Progenitor cell of endocrine pancreas (in vitro differentiated cells): Measurements from ENCODE around the gene CCDC85C. TPM values are rescaled to one million over a fixed set of nuclear protein-coding genes. Genes with fewer than 3 reads are reported as not detected.

Source experiments
- DNase-seq: peaks from one replicate; pipeline ENCODE4 v3.0.0; 2021; ENCODE audit warnings: low spot score; ENCODE audit not compliant: unreplicated experiment
- H3K27ac Mint-ChIP-seq: 2 replicates; pipeline ENCODE4 v1.8.0; 2021; ENCODE audit warnings: mild to moderate bottlenecking, moderate library complexity, mixed read lengths
- H3K27me3 Mint-ChIP-seq: 2 replicates; pipeline ENCODE4 v1.8.0; 2021; ENCODE audit warnings: mixed read lengths
- H3K36me3 Mint-ChIP-seq: 2 replicates; pipeline ENCODE4 v1.8.0; 2022; ENCODE audit warnings: mixed read lengths; ENCODE audit not compliant: insufficient read depth
- H3K4me1 Mint-ChIP-seq: 2 replicates; pipeline ENCODE4 v1.8.0; 2021; ENCODE audit warnings: low read depth, mixed read lengths
- H3K4me3 Mint-ChIP-seq: 2 replicates; pipeline ENCODE4 v1.8.0; 2021; ENCODE audit warnings: low read depth, mild to moderate bottlenecking, moderate library complexity, mixed read lengths
- H3K9me3 Mint-ChIP-seq: 2 replicates; pipeline ENCODE4 v1.8.0; 2021; ENCODE audit warnings: low read depth, mixed read lengths
- total RNA-seq: library from RNA; stranded (reverse); gene quantifications from 2 replicates; pipeline ENCODE4 v1.2.1, GENCODE V29; 2021
- TF ChIP-seq, protein P1 (sequence below): fragments of 200-600 bp; sonication (generic); IDR thresholded peaks from one replicate; pipeline ENCODE4 v1.5.0; 2021; ENCODE audit warnings: antibody characterized with exemption, mild to moderate bottlenecking; ENCODE audit not compliant: unreplicated experiment

Gene CCDC85C
- total RNA-seq, 1 donor from 2014 or later, result 44.9 TPM

DNA sequence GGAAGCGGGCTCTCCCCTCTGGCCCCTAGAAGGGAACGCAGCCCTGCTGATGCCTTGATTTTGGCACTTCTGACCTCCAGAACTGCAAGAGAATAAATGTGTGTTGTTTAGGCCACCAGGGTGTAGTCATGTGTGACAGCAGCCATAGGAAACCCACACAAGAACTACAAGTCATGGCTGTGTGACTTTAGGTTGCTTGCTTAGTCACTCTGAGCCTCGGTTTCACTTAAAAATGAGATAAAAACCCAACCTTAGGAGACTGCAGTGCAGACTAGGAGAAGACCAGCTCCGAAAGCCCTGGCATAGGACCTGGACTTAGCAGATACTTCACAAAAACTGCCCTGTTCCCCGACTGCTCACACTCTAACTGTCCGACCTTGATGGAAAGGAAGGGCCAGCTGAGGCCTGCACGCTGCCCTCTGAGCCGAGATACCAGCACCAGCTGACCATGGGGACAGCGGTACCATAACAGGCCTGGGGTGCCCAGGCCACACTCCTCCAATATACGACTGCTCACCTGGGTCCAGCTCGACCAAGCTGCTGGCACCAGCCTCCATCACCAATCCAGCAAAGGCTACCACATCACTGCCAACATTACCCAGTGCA lies 53.5 kb downstream of the CCDC85C start:
- TF ChIP-seq, protein P1, sequence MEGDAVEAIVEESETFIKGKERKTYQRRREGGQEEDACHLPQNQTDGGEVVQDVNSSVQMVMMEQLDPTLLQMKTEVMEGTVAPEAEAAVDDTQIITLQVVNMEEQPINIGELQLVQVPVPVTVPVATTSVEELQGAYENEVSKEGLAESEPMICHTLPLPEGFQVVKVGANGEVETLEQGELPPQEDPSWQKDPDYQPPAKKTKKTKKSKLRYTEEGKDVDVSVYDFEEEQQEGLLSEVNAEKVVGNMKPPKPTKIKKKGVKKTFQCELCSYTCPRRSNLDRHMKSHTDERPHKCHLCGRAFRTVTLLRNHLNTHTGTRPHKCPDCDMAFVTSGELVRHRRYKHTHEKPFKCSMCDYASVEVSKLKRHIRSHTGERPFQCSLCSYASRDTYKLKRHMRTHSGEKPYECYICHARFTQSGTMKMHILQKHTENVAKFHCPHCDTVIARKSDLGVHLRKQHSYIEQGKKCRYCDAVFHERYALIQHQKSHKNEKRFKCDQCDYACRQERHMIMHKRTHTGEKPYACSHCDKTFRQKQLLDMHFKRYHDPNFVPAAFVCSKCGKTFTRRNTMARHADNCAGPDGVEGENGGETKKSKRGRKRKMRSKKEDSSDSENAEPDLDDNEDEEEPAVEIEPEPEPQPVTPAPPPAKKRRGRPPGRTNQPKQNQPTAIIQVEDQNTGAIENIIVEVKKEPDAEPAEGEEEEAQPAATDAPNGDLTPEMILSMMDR, result no peak
- no peak overlapping the region for H3K27ac Mint-ChIP-seq
- no peaks in the 10 kb centered on the region for H3K27me3 Mint-ChIP-seq
- H3K9me3 Mint-ChIP-seq, result no peaks in the 10 kb centered on the region
- H3K4me1 Mint-ChIP-seq, result peaks cover 51% of the 10 kb centered on the region
- no peaks in the 10 kb centered on the region for H3K36me3 Mint-ChIP-seq
- no peak overlapping the region for H3K4me3 Mint-ChIP-seq
- no peak for DNase-seq

DNA sequence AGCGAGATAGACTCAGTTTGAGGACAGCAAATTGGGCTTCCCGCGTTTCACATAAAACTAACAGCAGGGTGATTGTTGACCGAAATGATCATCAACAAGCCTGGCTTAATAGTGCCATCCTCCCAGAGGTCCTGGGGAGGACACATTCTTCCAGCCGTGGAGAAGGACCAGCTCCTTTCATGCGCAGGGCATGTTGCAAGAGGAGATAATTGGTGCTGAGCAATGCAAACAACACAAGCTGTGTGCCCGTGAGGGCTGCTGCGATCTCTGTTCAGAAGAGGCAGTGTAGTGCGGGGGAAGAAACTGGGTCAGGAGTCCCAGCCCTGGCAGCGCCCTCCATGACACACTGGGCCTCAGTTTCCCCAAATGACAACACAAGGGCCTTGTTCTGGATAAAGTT lies 54.3 kb downstream of the CCDC85C start:
- TF ChIP-seq, protein P1, result no peak
- no peak overlapping the region for H3K4me3 Mint-ChIP-seq
- no peak overlapping the region for H3K27ac Mint-ChIP-seq
- no peaks in the 10 kb centered on the region for H3K9me3 Mint-ChIP-seq
- no peaks in the 10 kb centered on the region for H3K27me3 Mint-ChIP-seq
- DNase-seq, result no peak
- no peaks in the 10 kb centered on the region for H3K36me3 Mint-ChIP-seq
- H3K4me1 Mint-ChIP-seq, result peaks cover 48% of the 10 kb centered on the region

DNA sequence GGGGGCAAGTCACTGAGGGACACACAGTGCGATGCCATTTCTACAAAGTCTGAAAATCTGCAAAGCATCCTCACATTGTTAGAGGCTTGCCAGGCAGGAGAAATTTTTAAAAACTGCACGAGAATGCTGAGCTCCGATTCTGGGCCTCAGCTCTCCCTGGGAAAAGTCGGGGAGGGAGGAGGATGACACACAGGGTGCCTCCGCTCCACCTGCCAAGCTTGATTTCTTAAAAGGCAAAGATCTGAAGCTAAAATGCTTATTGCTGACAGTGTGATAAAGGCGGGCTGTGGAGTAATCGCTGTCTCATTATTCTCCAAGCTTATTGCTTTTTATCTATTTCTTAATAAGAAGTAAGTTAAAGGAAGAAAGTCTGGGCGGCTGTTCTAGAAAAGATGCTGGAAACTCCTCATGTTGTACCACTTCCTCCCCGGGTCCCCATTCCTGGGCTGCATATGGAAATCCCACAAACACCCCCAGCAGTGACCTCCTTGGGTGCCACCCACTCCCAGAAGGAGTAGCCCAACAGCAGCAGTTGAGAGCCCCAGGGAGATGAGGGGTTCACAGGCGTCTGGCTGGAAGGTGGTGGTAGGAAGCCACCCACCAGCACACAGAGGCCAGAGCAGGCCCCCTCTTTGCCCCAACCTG lies 55.0 kb downstream of the CCDC85C start:
- DNase-seq, result no peak
- Mint-ChIP-seq H3K4me1 (peaks cover 46% of the 10 kb centered on the region), H3K36me3 (no peaks in the 10 kb centered on the region), H3K27me3 (no peaks in the 10 kb centered on the region), H3K9me3 (no peaks in the 10 kb centered on the region), H3K27ac (peak overlapping the region; percentile 59), H3K4me3 (no peak overlapping the region)
- TF ChIP-seq, protein P1, result no peak

DNA sequence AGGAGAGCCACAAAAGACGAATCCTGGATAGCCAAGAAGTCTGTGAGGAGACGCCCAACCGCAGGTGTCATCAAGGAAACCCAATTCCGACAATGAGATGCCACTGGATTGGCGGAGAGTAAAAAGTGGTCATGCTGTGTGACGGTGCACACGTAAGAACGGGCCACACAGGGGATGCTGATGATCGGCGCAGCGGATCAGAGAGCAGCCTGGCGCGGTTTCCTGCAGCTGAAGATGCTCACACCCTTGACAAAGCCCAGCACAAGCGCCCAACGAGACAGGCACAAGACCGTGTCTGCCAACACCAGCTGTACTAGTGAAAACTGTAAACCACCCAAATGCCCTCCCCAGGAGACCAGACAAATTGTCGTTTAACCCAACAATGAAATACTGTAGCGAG lies 55.8 kb downstream of the CCDC85C start:
- H3K36me3 Mint-ChIP-seq, result no peaks in the 10 kb centered on the region
- H3K9me3 Mint-ChIP-seq, result no peaks in the 10 kb centered on the region
- DNase-seq, result no peak
- TF ChIP-seq, protein P1, result no peak
- H3K4me1 Mint-ChIP-seq, result peaks cover 44% of the 10 kb centered on the region
- H3K27ac Mint-ChIP-seq, result no peak overlapping the region
- no peaks in the 10 kb centered on the region for H3K27me3 Mint-ChIP-seq
- no peak overlapping the region for H3K4me3 Mint-ChIP-seq

DNA sequence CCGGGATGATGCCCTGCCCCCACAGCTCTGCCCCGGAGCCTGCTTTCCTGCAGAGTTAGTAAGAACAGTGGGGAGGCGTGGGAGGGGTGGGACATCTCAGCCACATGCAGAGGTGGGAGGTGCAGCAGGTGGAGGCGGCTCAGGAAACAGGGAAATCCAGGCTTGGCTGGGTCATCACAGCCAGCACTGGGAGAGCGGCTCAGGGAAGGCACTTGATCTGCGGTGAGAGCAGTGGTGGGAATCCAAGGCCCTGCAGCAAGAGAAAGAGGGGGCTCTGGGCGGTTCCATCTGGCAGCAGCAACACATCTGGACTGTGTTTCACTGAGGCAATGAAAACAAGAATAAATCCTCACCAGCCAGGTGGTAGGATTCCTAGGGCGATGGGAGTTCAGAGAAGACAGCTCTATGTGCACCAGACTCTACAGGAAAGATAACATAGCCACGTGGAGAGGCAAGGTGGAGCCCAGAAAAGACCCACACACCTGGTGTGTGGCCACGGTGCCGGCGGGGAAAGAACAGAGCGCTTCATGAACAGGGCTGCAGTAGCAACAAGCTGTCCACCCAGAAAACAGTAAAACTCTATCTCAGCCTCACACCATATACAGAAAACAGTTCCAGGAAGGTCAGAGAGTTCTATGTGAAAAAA lies 57.6 kb downstream of the CCDC85C start:
- H3K27me3 Mint-ChIP-seq, result no peaks in the 10 kb centered on the region
- no peak for DNase-seq
- no peak overlapping the region for H3K4me3 Mint-ChIP-seq
- TF ChIP-seq, protein P1, result no peak
- H3K36me3 Mint-ChIP-seq, result no peaks in the 10 kb centered on the region
- H3K9me3 Mint-ChIP-seq, result no peaks in the 10 kb centered on the region
- H3K27ac Mint-ChIP-seq, result peak overlapping the region; percentile 2
- H3K4me1 Mint-ChIP-seq, result peaks cover 39% of the 10 kb centered on the region
